Spleen (tissue), 7 donors: ENCODE data around the gene ICOS.

Experiments
- CTCF ChIP-seq, 11 experiments: fragments of 200-600 bp in 7 of 11; fragments of 450-650 bp in 4 of 11; sonication (generic) in 4 of 11; IDR thresholded peaks in 8 of 11; conservative IDR thresholded peaks in 3 of 11; 1 replicate in 7 of 11; 2 replicates in 4 of 11; pipeline versions ENCODE4 v1.4.0 to v1.8.0; 2016 to 2021; ENCODE audit warnings: antibody characterized with exemption in 11 of 11, inconsistent platforms in 4 of 11, mild to moderate bottlenecking in 1 of 11
- POLR2A ChIP-seq, 3 donors: fragments of 450-650 bp; IDR thresholded peaks; one replicate each; pipeline ENCODE4 v1.5.1; 2017; ENCODE audit warnings: antibody characterized with exemption in 3 of 3, mild to moderate bottlenecking in 1 of 3
- donor health status: DM: no; HTN: no; CAD: no; lungs with moderate emphysema.
- donor health status: DM: no; HTN: no; CAD: no.
- donor health status: DM: no; HTN: no; CAD: no.

GRCh38 chr2:203996692-203997091, 60.1 kb downstream of the ICOS start:
- TF ChIP-seq CTCF (IDR thresholded peaks at IDR 0.05 in 8 of 11, conservative IDR thresholded peaks at IDR 0.05 in 3 of 11) (no peak), POLR2A (IDR thresholded peaks at IDR 0.05) (no peak)
